Measurements from ENCODE around the gene PRCD.
A peak's percentile ranks its signal among the peaks of the same experiment; 100 is the strongest.

The PRCD gene

GRCh38 chr17:76575570-76575969, 35.7 kb downstream of the PRCD start:
- DNase-seq: no peak

- no peak for DNase-seq
These were observed 36.3 kb downstream of the PRCD start for GRCh38 chr17:76576189-76576588.

GRCh38 chr17:76577876-76578275, 38.0 kb downstream of the PRCD start:
- no peak for DNase-seq

- DNase-seq: no peak
These were observed 38.5 kb downstream of the PRCD start for GRCh38 chr17:76578376-76578775.

GRCh38 chr17:76579281-76579680, 39.4 kb downstream of the PRCD start:
- DNase-seq: peak; percentile 51

GRCh38 chr17:76581515-76581914, 41.7 kb downstream of the PRCD start:
- DNase-seq: no peak

- DNase-seq: no peak
These were observed 42.8 kb downstream of the PRCD start for GRCh38 chr17:76582660-76583059.

- DNase-seq: no peak
These were observed 44.7 kb downstream of the PRCD start for GRCh38 chr17:76584427-76585032.

- DNase-seq: peak; percentile 36
These were observed 45.3 kb downstream of the PRCD start for GRCh38 chr17:76585033-76585648.

GRCh38 chr17:76585649-76586593, 46.1 kb downstream of the PRCD start, which contains the start of gene ST6GALNAC2:
Gene ST6GALNAC2, minus strand, starts transcription at chr17:76585860. Its CDS starts 52 bp downstream, at chr17:76585808.
- DNase-seq: peak; percentile 82

- no peak for DNase-seq
These were observed 47.1 kb downstream of the PRCD start for GRCh38 chr17:76586741-76587487.

GRCh38 chr17:76588182-76588581, 48.3 kb downstream of the PRCD start:
- DNase-seq: no peak

GRCh38 chr17:76593384-76593826, 53.6 kb downstream of the PRCD start:
- DNase-seq: no peak

- no peak for DNase-seq
These were observed 54.1 kb downstream of the PRCD start for GRCh38 chr17:76593959-76594358.

- DNase-seq: no peak
These were observed 54.8 kb downstream of the PRCD start for GRCh38 chr17:76594690-76595089.
